PFSK-1 (cell line): ENCODE data around the gene SPIN1.

Experiments
- FOXP2 ChIP-seq: optimal IDR thresholded peaks from 2 replicates; pipeline ENCODE3; 2011; ENCODE audit warnings: borderline replicate concordance, control low read depth, inconsistent platforms; ENCODE audit not compliant: insufficient read depth; ENCODE audit errors: extremely low read length, extremely low read depth
- POLR2AphosphoS5 ChIP-seq: IDR thresholded peaks from 2 replicates; pipeline ENCODE4 v1.6.1; 2012; ENCODE audit warnings: low read depth, mild to moderate bottlenecking, control low read depth, low read length, moderate library complexity
- REST ChIP-seq, 2 experiments: IDR thresholded peaks; 2 replicates each; pipeline versions ENCODE4 v1.6.1 to v1.8.0; 2011 to 2012; ENCODE audit warnings: low read depth in 2 of 2, low read length in 2 of 2, control low read depth in 1 of 2, inconsistent platforms in 1 of 2, mild to moderate bottlenecking in 1 of 2, moderate library complexity in 1 of 2; ENCODE audit not compliant: insufficient read depth in 1 of 2
- SIN3A ChIP-seq: IDR thresholded peaks from 2 replicates; pipeline ENCODE4 v1.6.1; 2012; ENCODE audit warnings: mild to moderate bottlenecking, low read length, moderate library complexity, borderline replicate concordance; ENCODE audit not compliant: insufficient read depth
- TAF1 ChIP-seq: IDR thresholded peaks from 2 replicates; pipeline ENCODE4 v1.6.1; 2012; ENCODE audit warnings: low read length, control low read depth, borderline replicate concordance; ENCODE audit not compliant: insufficient read depth

SPIN1 gene

GRCh38 chr9:88437210-88438146 lies 49.2 kb downstream of the SPIN1 start:
- TF ChIP-seq TAF1 (no peak), POLR2AphosphoS5 (no peak), FOXP2 (no peak), REST (IDR thresholded peaks at IDR 0.05; ENCODE audit: insufficient read depth in 1 of 2, low read depth in 2 of 2, low read length in 2 of 2) (no peak), SIN3A (no peak)

GRCh38 chr9:88438811-88439210 lies 50.6 kb downstream of the SPIN1 start:
- TF ChIP-seq TAF1 (no peak), FOXP2 (no peak), POLR2AphosphoS5 (no peak), REST (IDR thresholded peaks at IDR 0.05; ENCODE audit: insufficient read depth in 1 of 2, low read depth in 2 of 2, low read length in 2 of 2) (no peak), SIN3A (no peak)

- no peak for TF ChIP-seq TAF1
- no peak for TF ChIP-seq SIN3A
- no peak for TF ChIP-seq POLR2AphosphoS5
- TF ChIP-seq FOXP2: no peak
- no peak for TF ChIP-seq REST (IDR thresholded peaks at IDR 0.05; ENCODE audit: insufficient read depth in 1 of 2, low read depth in 2 of 2, low read length in 2 of 2)
These were observed 53.2 kb downstream of the SPIN1 start for GRCh38 chr9:88441301-88442007.

GRCh38 chr9:88443480-88444113 lies 55.4 kb downstream of the SPIN1 start:
- no peak for TF ChIP-seq TAF1
- TF ChIP-seq FOXP2: no peak
- TF ChIP-seq POLR2AphosphoS5: no peak

GRCh38 chr9:88446728-88447127 lies 58.5 kb downstream of the SPIN1 start:
- no peak for TF ChIP-seq TAF1
- TF ChIP-seq SIN3A: no peak
- TF ChIP-seq FOXP2: no peak
- no peak for TF ChIP-seq POLR2AphosphoS5
- no peak for TF ChIP-seq REST (IDR thresholded peaks at IDR 0.05; ENCODE audit: insufficient read depth in 1 of 2, low read depth in 2 of 2, low read length in 2 of 2)
